HepG2 (cell line): Measurements from ENCODE around the gene DEPDC5. TPM values are rescaled to one million over a fixed set of nuclear protein-coding genes. Genes with fewer than 3 reads are reported as not detected.

Experiments
- ARNTL ChIP-seq: sonication (generic); formaldehyde crosslinking; IDR thresholded peaks from 2 replicates; pipeline ENCODE4 v1.4.0; 2020; ENCODE audit warnings: mild to moderate bottlenecking, missing genetic modification reagents
- BCL6 ChIP-seq: IDR thresholded peaks from 2 replicates; pipeline ENCODE4 v1.6.1; 2016; ENCODE audit warnings: missing genetic modification reagents, missing compliant biosample characterization
- BRF2 ChIP-seq: sonication (generic); formaldehyde crosslinking; IDR thresholded peaks from 2 replicates; pipeline ENCODE4 v1.8.1; 2022; ENCODE audit warnings: mild to moderate bottlenecking, missing genetic modification reagents
- CEBPG ChIP-seq: IDR thresholded peaks from 2 replicates; pipeline ENCODE4 v1.6.1; 2016
- CSRNP1 ChIP-seq: sonication (generic); formaldehyde crosslinking; IDR thresholded peaks from 2 replicates; pipeline ENCODE4 v1.8.1; 2023; ENCODE audit warnings: mild to moderate bottlenecking, missing genetic modification reagents
- ESRRA ChIP-seq: sonication (generic); formaldehyde crosslinking; IDR thresholded peaks from 2 replicates; pipeline ENCODE4 v1.5.1; 2020; ENCODE audit warnings: mild to moderate bottlenecking, low read depth, missing genetic modification reagents
- GLMP ChIP-seq: sonication (generic); formaldehyde crosslinking; IDR thresholded peaks from 2 replicates; pipeline ENCODE4 v1.9.0; 2021; ENCODE audit warnings: missing genetic modification reagents, mild to moderate bottlenecking, borderline replicate concordance
- HCFC1 ChIP-seq: fragments of 150-350 bp; IDR thresholded peaks from 2 replicates; pipeline ENCODE4 v1.6.1; 2014; ENCODE audit warnings: low read depth, low read length
- MYC ChIP-seq: sonication (generic); formaldehyde crosslinking; IDR thresholded peaks from 2 replicates; pipeline ENCODE4 v1.9.0; 2021; ENCODE audit warnings: missing genetic modification reagents, borderline replicate concordance
- PRDM4 ChIP-seq: sonication (generic); formaldehyde crosslinking; IDR thresholded peaks from 2 replicates; pipeline ENCODE4 v1.9.0; 2021; ENCODE audit warnings: missing genetic modification reagents, borderline replicate concordance
- SAFB2 ChIP-seq: sonication (generic); formaldehyde crosslinking; IDR thresholded peaks from 2 replicates; pipeline ENCODE4 v1.5.1; 2020; ENCODE audit warnings: missing genetic modification reagents, low read depth, mild to moderate bottlenecking, borderline replicate concordance
- SIX1 ChIP-seq: sonication (generic); formaldehyde crosslinking; IDR thresholded peaks from 2 replicates; pipeline ENCODE4 v1.4.0; 2020; ENCODE audit warnings: missing genetic modification reagents, borderline replicate concordance
- SOX13 ChIP-seq, 3 experiments: fragments of 450-650 bp in 1 of 3; sonication (generic) in 1 of 3; formaldehyde crosslinking in 1 of 3; IDR thresholded peaks in 2 of 3; conservative IDR thresholded peaks in 1 of 3; 2 replicates each; pipeline versions ENCODE4 v1.5.0 to v1.6.1; 2016 to 2020; ENCODE audit warnings: antibody characterized with exemption in 1 of 3, mild to moderate bottlenecking in 1 of 3, missing compliant biosample characterization in 1 of 3, missing genetic modification reagents in 1 of 3, moderate library complexity in 1 of 3
- U2AF2 ChIP-seq: fragments of 200-400 bp; formaldehyde crosslinking; IDR thresholded peaks from 2 replicates; pipeline ENCODE4 v1.6.1; 2017; ENCODE audit warnings: low read depth, mild to moderate bottlenecking, low read length
- YEATS2 ChIP-seq: sonication (generic); formaldehyde crosslinking; IDR thresholded peaks from 2 replicates; pipeline ENCODE4 v1.4.0; 2020; ENCODE audit warnings: missing genetic modification reagents, borderline replicate concordance
- ZEB1 ChIP-seq: IDR thresholded peaks from 2 replicates; pipeline ENCODE4 v1.6.1; 2012; ENCODE audit warnings: mild to moderate bottlenecking, low read depth, inconsistent platforms; ENCODE audit not compliant: insufficient replicate concordance
- ZNF160 ChIP-seq: sonication (generic); formaldehyde crosslinking; IDR thresholded peaks from 2 replicates; pipeline ENCODE4 v1.8.0; 2022; ENCODE audit warnings: mild to moderate bottlenecking, inconsistent platforms, missing genetic modification reagents
- ZNF280B ChIP-seq: sonication (generic); formaldehyde crosslinking; IDR thresholded peaks from 2 replicates; pipeline ENCODE4 v1.5.0; 2020; ENCODE audit warnings: missing genetic modification reagents, mild to moderate bottlenecking, borderline replicate concordance
- polyA plus RNA-seq, 8 experiments: library from polyadenylated mRNA; depleted of rRNA in 3 of 8; stranded (reverse) in 7 of 8; unstranded in 1 of 8; fragments of >200 nt; fragmentation: Illumina TruSeq in 4 of 8; extraction: Trizol in 4 of 8; gene quantifications; 2 replicates each; pipeline versions ENCODE4 v1.2.1 to v1.2.3, GENCODE V29; 2011 to 2016; ENCODE audit warnings: low read depth in 4 of 8, missing spikeins in 1 of 8, mixed read lengths in 1 of 8; ENCODE audit not compliant: insufficient read depth in 1 of 8
- total RNA-seq, 5 experiments: library from RNA; depleted of rRNA; stranded (reverse); fragments of >200 nt; fragmentation: Illumina TruSeq; extraction: Trizol; gene quantifications; 2 replicates each; pipeline ENCODE4 v1.2.3, GENCODE V29; 2016; ENCODE audit warnings: low read depth in 1 of 5

DEPDC5 gene
- total and polyA plus RNA-seq, 2 of the 13 experiments (the other 11 are each of a cell fraction or from before 2014, with no cell fraction given): 9.8 to 12.4 TPM

- no peak for TF ChIP-seq SIX1 (CRISPR knock-in tag)
- no peak for TF ChIP-seq SOX13 (IDR thresholded peaks at IDR 0.05)
- peak in 1 of 2 experiments; percentile 22; a peak in 1 of 4 replicates for TF ChIP-seq SOX13 (CRISPR knock-in tag; conservative IDR thresholded peaks at IDR 0.05 in 1 of 2, IDR thresholded peaks at IDR 0.05 in 1 of 2)
- TF ChIP-seq ZNF280B (CRISPR knock-in tag): no peak; the same call in 1 of the 2 replicates
- peak; percentile 95 for TF ChIP-seq MYC (CRISPR knock-in tag)
- TF ChIP-seq YEATS2 (CRISPR knock-in tag): peak; percentile 97
- TF ChIP-seq BCL6 (CRISPR knock-in tag): no peak
- no peak for TF ChIP-seq U2AF2
- TF ChIP-seq SAFB2 (CRISPR knock-in tag): peak; percentile 83; the same call in 1 of the 2 replicates
- no peak for TF ChIP-seq BRF2 (CRISPR knock-in tag)
- TF ChIP-seq HCFC1: peak; percentile 39
- TF ChIP-seq ESRRA: peak; percentile 68
- TF ChIP-seq ZNF160: no peak
- TF ChIP-seq CSRNP1 (CRISPR knock-in tag): peak; percentile 86
- no peak for TF ChIP-seq GLMP (CRISPR knock-in tag)
- TF ChIP-seq ZEB1: peak; percentile 72
- no peak for TF ChIP-seq ARNTL (CRISPR knock-in tag)
- TF ChIP-seq PRDM4 (CRISPR knock-in tag): peak; percentile 66; the same call in 1 of the 2 replicates
- no peak for TF ChIP-seq CEBPG
Measured at GRCh38 chr22:31749636-31750364, 4.0 kb upstream of the DEPDC5 start, which contains the start of gene PRR14L (continued).
